GM12891 (cell line): ENCODE measurements around the gene SUCLA2.

Source experiments
- POLR2A ChIP-seq: IDR thresholded peaks from 2 replicates; pipeline ENCODE4 v1.6.1; 2011; ENCODE audit warnings: low read depth, low read length, control low read depth
- POU2F2 ChIP-seq: IDR thresholded peaks from 2 replicates; pipeline ENCODE4 v1.6.1; 2011; ENCODE audit warnings: low read depth, mild to moderate bottlenecking, control low read depth, low read length, moderate library complexity
- SPI1 ChIP-seq: IDR thresholded peaks from 2 replicates; pipeline ENCODE4 v1.6.1; 2011; ENCODE audit warnings: low read depth, low read length, control low read depth
- TAF1 ChIP-seq: IDR thresholded peaks from 2 replicates; pipeline ENCODE4 v1.6.1; 2011; ENCODE audit warnings: low read depth, low read length, control low read depth

DNA sequence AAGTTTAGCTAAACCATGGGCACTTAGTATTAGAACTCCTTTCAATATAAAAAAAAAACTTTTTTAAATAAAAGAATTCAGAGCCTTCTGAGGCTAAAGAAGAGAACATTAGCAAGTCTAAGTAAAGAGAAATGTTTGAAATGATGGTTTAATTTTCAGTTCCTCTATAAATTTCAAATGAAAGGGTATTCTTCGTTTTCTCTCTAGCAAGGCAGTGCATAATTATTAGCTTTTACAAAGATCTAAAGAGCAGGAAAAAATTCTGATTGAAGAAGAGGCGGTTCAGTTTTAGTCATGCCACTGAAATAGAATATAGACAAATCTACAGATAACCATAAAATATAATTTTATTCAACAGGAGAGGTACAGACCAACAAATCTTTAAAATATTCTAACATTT, 18.0 kb downstream of the SUCLA2 start:
- no peak for TF ChIP-seq POLR2A
- no peak for TF ChIP-seq TAF1
- TF ChIP-seq POU2F2 = no peak
- TF ChIP-seq SPI1 = no peak
